Activated naive CD8-positive, alpha-beta T cell treated with anti-CD3 and anti-CD28 coated beads for 36 hours (primary cell): Measurements from ENCODE around the gene SLC1A4. TPM values are rescaled to one million over a fixed set of nuclear protein-coding genes. Genes with fewer than 3 reads are reported as not detected.

Source experiments
- DNase-seq: peaks from one replicate; pipeline ENCODE4 v3.0.0; 2021
- H3K27ac Mint-ChIP-seq: one replicate; pipeline ENCODE4 v1.8.0; 2022; ENCODE audit warnings: mild to moderate bottlenecking, moderate library complexity, mixed read lengths
- H3K27me3 Mint-ChIP-seq: one replicate; pipeline ENCODE4 v1.8.0; 2022; ENCODE audit warnings: mild to moderate bottlenecking, mixed read lengths
- H3K36me3 Mint-ChIP-seq: one replicate; pipeline ENCODE4 v1.8.0; 2021; ENCODE audit warnings: mild to moderate bottlenecking, mixed read lengths
- H3K4me1 Mint-ChIP-seq: one replicate; pipeline ENCODE4 v1.8.0; 2021; ENCODE audit warnings: mixed read lengths
- H3K4me3 Mint-ChIP-seq: one replicate; pipeline ENCODE4 v1.8.0; 2022; ENCODE audit warnings: mild to moderate bottlenecking, moderate library complexity, mixed read lengths
- H3K9me3 Mint-ChIP-seq: one replicate; pipeline ENCODE4 v1.8.0; 2022; ENCODE audit warnings: mixed read lengths
- total RNA-seq, 2 experiments: library from RNA; stranded (reverse); gene quantifications; one replicate each; pipeline ENCODE4 v1.2.3, GENCODE V29; 2021

SLC1A4 gene
- total RNA-seq, 2 experiments from 2014 or later = 17.6 to 18.9 TPM

DNA sequence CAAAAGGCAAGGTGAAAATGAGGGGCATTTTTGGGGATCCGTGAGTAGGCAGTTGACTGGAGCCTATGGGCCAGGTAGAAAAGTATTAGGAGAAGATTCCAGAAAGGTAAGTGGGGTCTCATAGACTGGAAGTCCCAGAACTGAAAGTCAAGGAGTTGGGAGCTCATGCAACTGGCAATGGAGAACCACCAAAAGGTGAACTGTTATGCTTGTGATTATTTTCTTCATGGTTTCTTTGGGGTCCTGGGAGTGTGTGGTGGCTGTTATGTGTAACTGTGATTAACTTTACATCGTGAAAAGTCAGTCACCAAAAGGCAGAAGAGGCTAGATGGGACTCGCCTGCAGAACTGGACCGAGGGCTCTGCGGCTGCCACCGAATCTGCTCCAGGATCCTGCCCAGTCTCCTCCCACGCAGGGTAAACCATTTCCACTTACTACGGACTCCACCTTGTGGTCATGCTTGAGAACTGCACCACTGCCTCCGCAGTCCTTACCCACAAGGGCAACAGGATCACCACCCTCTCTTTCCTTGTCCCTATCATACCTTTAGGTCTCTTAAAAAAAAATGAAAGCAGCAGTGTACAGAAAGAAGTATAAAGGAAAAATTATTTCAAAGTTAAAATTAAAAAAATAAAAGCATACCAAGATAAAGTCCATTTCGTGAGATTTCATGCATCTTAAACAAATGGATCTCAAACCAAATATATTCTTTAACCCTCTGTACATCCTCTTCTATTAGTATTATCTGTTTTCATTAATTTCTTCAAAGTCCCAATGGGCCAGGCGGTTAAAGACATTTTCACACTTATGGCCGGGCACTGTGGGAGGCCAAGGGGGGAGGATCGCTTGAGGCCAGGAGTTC lies 51.4 kb downstream of the SLC1A4 start:
- Mint-ChIP-seq H3K4me1 (peaks cover 7% of the 10 kb centered on the region), H3K9me3 (peaks cover 11% of the 10 kb centered on the region), H3K4me3 (no peak overlapping the region), H3K36me3 (peaks cover 26% of the 10 kb centered on the region), H3K27me3 (no peaks in the 10 kb centered on the region), H3K27ac (no peak overlapping the region)
- peak; percentile 71 for DNase-seq

DNA sequence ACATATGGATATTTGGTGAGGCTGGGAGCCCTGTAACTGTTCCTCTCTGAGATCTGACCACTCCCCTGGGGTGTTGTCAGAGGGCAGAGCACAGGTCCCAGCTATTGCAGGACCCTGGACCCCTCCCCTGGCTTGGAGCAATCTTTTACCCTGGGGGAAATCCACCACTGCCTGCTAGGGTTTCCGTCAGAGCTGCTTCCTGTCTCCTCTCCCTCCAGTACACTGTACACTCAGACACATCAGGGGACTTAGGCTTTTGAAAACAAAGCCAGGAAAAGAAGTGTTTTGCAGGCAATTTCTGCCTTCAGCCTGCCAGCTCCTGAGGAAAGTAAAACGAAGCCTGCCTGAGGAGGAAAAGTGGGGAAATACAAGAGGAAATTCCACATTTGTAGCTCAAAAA lies 53.8 kb downstream of the SLC1A4 start:
- H3K36me3 Mint-ChIP-seq = peaks cover 29% of the 10 kb centered on the region
- H3K4me1 Mint-ChIP-seq = peaks cover 7% of the 10 kb centered on the region
- peaks cover 11% of the 10 kb centered on the region for H3K9me3 Mint-ChIP-seq
- H3K4me3 Mint-ChIP-seq = no peak overlapping the region
- H3K27ac Mint-ChIP-seq = no peak overlapping the region
- DNase-seq = no peak
- no peaks in the 10 kb centered on the region for H3K27me3 Mint-ChIP-seq

DNA sequence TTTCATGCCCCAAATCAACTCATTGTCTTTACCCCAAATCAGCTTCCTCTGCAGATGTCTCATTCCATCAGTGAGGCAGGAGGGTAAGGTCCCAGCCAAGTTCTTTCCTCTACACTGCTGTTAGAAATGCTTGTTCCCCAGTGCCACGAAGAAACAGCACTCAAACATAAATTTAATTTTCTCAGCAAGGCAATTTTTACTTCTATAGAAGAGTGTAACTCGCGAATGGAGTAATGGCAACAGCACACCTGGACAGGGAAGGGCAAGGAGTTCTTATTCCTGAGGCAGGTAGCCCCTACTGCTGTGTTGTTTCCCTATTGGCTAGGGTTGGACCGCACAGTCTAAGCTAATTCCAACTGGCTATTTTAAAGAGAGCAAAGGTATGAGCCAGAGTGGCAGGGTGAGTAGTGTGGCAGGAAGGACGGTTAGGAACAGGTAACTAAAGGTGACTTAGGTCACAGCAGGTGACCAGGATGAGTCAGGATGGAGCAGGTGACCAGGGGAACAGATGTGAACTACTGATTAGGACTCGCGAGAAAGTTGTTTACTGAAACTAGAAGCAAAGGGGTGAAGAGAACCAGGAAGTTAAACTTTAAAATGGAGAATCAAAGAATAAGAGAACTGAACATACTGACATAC lies 55.0 kb downstream of the SLC1A4 start:
- H3K9me3 Mint-ChIP-seq = peaks cover 13% of the 10 kb centered on the region
- no peak overlapping the region for H3K27ac Mint-ChIP-seq
- no peak overlapping the region for H3K4me3 Mint-ChIP-seq
- H3K27me3 Mint-ChIP-seq = no peaks in the 10 kb centered on the region
- peaks cover 7% of the 10 kb centered on the region for H3K4me1 Mint-ChIP-seq
- H3K36me3 Mint-ChIP-seq = peaks cover 33% of the 10 kb centered on the region
- no peak for DNase-seq

DNA sequence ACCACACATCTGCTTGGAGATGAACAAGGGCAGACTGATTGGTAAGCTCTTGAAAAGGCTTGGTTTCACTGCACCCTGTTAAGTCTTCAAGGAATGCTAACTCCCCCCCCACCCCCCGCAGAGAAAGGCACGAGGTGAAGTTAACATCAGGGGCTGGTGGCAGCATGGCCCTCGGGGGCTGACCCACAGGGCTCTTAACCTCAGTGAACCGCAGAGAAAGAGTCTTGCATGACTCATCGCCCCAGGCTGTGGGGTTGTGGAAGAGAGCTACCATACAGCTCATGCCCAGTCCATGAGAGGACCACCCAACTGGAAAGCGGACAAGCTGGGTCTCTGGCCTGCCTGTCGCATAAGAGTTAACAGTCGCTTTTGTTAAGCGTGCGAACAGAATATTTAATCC lies 56.5 kb downstream of the SLC1A4 start:
- Mint-ChIP-seq H3K4me3 (no peak overlapping the region), H3K4me1 (peaks cover 1% of the 10 kb centered on the region), H3K27ac (no peak overlapping the region), H3K9me3 (peaks cover 13% of the 10 kb centered on the region), H3K27me3 (no peaks in the 10 kb centered on the region), H3K36me3 (peaks cover 33% of the 10 kb centered on the region)
- no peak for DNase-seq

DNA sequence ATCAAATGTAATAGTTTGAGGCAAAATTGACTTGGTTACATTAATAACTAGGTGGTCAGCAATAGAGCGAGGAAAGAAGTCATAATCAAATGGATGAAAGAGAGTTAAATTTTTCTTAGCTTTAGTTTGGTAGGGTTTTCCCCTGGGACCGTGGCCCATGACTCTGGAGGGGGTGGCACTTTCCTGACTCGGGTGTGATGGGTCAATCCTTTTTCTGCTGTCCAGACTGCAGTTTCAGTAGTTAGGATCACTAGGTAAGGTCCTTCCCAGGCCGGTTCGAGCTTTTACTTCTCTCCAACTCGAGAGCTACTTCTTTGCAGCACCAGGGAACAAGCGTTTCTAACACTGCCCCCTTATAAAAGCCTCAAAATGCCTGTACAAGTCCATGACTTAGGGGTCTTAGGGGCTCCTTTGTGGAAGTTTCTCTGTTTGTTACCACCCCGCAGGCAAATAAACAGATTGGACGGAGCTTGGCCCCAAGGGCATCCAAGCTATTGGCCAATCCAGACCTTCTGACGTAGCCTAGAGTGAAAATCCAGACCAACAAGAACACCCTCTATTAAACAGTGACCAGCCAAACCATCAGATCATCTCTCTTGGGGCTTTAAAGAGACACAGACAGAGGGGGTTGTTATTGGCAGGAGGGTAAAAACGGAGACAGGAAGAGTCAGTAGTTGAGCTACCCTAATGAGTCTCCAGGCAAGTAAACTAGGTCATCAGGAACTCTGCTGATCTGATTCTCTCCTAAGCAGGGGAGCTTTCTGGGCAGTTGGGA lies 57.6 kb downstream of the SLC1A4 start:
- no peak overlapping the region for H3K4me3 Mint-ChIP-seq
- DNase-seq = no peak
- peaks cover 13% of the 10 kb centered on the region for H3K9me3 Mint-ChIP-seq
- H3K27ac Mint-ChIP-seq = no peak overlapping the region
- H3K36me3 Mint-ChIP-seq = peaks cover 33% of the 10 kb centered on the region
- H3K4me1 Mint-ChIP-seq = no peaks in the 10 kb centered on the region
- H3K27me3 Mint-ChIP-seq = no peaks in the 10 kb centered on the region

DNA sequence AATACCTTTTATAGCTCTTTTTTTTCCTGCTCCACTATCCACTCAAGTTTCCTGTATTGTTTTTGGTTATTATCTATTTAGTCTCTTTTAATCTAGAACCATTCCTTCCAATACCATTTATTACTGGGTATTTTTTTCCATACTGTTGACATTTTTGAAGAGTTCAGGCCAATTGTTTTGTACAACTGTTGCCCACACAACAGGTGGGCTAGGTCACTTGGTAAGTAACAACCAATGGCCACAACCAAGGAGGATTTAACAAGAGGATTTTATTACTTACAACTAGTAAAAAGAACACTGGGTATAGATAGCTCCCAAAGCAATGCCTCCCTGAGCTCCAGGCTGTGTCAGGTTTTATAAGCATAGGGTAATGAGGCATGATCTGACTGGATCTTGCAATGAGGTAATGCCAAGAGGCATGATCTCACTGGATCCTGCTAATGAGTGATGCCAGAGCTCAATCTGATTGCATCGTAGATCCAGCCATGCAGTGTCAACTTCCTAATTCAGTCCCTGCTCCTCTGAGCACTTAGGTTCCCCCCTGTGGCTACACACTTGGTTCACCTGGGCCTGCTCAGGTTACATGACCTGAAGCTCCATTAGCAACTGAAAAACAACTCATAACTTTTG lies 59.9 kb downstream of the SLC1A4 start:
- Mint-ChIP-seq H3K4me3 (no peak overlapping the region), H3K27ac (no peak overlapping the region), H3K4me1 (peaks cover 11% of the 10 kb centered on the region), H3K27me3 (no peaks in the 10 kb centered on the region), H3K36me3 (peaks cover 19% of the 10 kb centered on the region), H3K9me3 (peaks cover 11% of the 10 kb centered on the region)
- DNase-seq = no peak

DNA sequence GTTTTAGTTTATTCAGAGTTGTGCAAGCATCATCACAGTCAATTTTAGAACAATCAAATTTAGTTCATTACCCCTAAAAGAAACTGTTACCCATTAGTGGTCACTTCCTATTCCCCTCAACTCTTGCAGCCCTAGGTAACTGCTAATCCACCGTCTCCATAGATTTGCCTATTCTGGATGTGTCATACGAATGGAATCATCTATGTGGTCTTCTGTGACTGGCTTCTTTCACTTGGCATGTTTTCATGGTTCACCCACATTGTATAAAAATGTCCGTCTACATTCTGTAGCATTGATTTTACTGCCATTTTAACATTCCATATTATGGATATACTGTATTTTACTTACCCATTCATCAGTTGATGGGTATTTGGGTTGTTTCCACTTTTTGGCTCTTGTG lies 61.7 kb downstream of the SLC1A4 start:
- H3K27me3 Mint-ChIP-seq = no peaks in the 10 kb centered on the region
- H3K4me3 Mint-ChIP-seq = no peak overlapping the region
- peaks cover 7% of the 10 kb centered on the region for H3K36me3 Mint-ChIP-seq
- peaks cover 28% of the 10 kb centered on the region for H3K4me1 Mint-ChIP-seq
- H3K9me3 Mint-ChIP-seq = peaks cover 2% of the 10 kb centered on the region
- H3K27ac Mint-ChIP-seq = no peak overlapping the region
- no peak for DNase-seq

DNA sequence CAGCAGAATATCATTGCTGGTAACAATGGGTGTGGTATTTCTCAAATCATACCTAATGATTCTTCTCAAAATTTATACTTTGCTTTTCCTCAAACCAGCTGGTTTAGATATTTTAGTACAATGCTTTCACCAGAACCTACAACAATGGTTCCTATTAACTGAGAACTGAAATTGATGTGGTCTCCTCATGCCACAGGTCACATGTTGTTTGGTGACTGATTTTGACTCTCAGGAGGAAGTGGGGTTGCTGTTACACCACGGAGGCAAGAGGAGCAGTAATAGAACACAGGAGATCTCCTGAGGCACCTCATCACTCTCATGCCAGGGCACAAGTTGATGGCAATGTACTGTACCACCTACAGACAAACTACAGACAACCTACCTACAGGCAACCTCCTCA lies 64.0 kb downstream of the SLC1A4 start:
- no peaks in the 10 kb centered on the region for H3K9me3 Mint-ChIP-seq
- H3K4me3 Mint-ChIP-seq = peak overlapping the region; percentile 36
- no peaks in the 10 kb centered on the region for H3K27me3 Mint-ChIP-seq
- DNase-seq = peak; percentile 45
- H3K36me3 Mint-ChIP-seq = peaks cover 1% of the 10 kb centered on the region
- H3K27ac Mint-ChIP-seq = peak overlapping the region; percentile 84
- peaks cover 42% of the 10 kb centered on the region for H3K4me1 Mint-ChIP-seq

DNA sequence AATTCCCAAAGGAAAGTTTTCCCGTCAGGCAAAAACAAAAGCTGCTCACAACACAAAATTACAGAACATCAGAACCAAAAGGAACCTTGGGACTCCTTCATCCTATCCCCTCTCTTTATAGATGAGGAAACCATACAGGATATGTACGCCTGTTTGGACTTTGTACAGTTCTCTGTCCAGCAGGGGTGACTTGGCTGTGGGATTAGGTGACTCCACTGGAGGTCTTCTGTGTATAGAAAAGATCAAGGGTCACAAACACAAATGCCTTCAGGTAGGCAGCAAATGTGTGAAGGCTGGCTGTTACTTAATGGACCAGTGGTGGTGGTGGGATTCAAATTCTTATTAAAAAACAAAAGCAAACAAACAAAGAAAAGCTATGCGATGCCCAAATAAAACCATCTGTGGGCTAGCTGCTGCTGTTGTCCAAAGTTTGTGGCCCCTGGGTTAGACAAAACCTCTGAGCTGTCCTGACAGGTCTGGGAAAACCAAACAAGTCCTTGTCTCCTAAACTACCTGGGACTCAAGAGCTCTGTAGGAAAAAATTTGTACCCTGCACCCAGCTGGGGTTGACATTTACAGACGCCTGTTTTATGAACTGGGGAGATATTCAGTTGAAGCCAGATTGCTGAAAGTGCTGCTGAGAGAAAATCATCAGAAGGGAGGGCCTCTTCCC lies 65.7 kb downstream of the SLC1A4 start:
- Mint-ChIP-seq H3K36me3 (no peaks in the 10 kb centered on the region), H3K27me3 (no peaks in the 10 kb centered on the region), H3K4me1 (peaks cover 52% of the 10 kb centered on the region), H3K4me3 (peak overlapping the region; percentile 93), H3K27ac (no peak overlapping the region), H3K9me3 (no peaks in the 10 kb centered on the region)
- DNase-seq = no peak

DNA sequence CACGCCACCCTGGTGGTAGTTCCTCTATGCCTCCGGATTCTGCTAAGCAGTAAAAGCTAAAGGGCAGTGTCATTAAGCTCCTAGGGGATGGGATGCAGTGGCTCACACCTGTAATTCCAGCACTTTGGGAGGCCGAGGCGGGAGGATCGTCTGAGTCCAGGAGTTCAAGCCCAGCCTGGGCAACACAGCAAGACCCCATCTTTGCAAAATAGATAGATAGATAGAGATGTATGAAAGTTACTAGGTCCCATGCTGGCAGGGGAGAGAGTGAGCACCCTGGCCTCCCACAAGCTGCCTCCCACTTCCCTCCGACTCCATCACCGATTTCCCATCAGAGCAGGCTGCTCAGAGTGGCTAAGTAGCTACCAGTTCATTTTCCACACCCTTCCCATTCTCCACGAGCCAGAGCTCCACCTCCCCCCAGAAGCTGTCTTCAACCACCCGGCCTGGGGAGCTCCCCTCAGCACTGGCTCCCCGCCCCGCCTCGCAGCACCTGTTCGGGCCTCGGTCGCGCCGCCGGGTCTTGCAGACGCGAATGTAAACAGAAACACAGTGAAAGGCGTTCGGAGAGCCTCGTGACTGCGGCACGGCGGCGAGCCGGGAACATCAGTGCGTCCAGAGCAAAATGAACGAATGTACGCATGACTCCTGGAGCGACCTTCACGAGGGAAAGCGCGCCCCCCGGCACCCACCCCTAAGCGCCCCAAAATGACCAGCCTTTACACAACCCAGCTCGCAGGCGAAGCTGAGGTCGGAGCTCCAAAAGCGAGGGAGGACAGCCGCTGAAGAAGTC lies 66.4 kb downstream of the SLC1A4 start:
- Mint-ChIP-seq H3K27ac (peak overlapping the region; percentile 85), H3K9me3 (no peaks in the 10 kb centered on the region), H3K27me3 (no peaks in the 10 kb centered on the region), H3K36me3 (no peaks in the 10 kb centered on the region), H3K4me3 (peak overlapping the region; percentile 93), H3K4me1 (peaks cover 52% of the 10 kb centered on the region)
- peak; percentile 69 for DNase-seq

DNA sequence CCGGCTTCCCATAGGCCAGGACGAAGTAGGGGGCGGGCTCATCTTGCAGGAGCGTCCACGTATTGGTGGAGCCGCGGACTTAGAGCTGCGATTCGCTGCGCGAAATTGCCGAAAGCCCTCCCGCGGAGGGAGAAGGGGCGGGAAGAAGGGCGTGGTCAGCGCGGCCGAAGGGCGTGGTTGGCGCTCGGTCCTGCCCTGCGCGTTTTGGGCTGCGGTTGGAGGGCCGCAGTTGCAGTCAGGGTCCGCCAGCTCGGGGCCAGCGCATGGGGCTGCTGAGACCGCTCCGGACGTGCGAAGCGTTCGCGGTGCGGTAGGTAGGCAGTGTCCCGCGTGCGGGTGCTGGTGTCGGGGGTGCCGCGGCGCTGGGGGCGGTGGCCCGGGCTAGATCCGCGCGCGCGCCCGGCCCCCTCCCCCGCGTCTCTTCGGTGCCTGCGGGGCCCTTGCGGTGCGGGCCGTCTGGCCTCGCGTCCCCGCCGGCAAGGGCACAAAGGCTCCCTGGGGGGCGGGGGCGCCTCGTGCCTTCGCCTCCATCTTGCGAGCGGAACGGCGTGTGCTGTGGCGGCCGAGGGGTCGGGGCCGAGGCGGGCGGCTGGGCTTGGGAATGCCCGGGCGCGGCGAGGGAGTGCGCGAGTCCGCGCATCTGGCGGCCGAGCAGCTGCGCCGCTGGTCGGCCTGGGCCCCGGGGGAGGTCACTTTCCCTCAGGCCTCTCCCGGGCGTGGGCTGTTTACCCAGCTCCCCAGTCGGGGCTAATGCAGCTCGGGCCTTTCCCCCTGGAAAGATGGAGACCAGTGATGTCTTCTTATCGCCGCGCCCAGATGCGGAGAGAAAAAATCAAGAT lies 67.2 kb downstream of the SLC1A4 start, which contains the start of gene CEP68:
Gene CEP68 (plus strand): TSS at position 202 of the 839 bp plus-strand sequence. CDS start 13,029 bp downstream, outside the sequence.
- H3K27ac Mint-ChIP-seq = peak within 1 kb of the TSS; percentile 85
- no peaks in the 10 kb centered on the region for H3K36me3 Mint-ChIP-seq
- H3K9me3 Mint-ChIP-seq = no peaks in the 10 kb centered on the region
- H3K27me3 Mint-ChIP-seq = no peaks in the 10 kb centered on the region
- peak within 1 kb of the TSS; percentile 93 for H3K4me3 Mint-ChIP-seq
- DNase-seq = peak; percentile 94
- peaks cover 52% of the 10 kb centered on the region for H3K4me1 Mint-ChIP-seq

DNA sequence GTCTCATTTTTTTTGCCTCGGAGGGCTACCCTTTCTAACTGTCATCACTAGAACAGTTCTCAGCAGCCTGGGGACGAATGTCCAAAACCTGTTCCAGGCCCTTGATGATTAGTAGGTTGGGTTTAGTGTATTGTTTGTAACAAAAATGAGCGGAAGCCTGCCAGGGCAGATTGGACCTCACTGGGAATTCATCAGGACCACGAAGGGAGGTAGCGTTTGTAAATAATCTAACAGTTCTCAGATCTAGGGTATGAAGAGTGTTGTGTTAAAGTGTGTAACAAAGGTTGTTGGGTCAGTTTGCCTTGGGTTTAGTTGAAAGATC lies 67.8 kb downstream of the SLC1A4 start:
- peaks cover 52% of the 10 kb centered on the region for H3K4me1 Mint-ChIP-seq
- no peaks in the 10 kb centered on the region for H3K9me3 Mint-ChIP-seq
- peak overlapping the region; percentile 82 for H3K27ac Mint-ChIP-seq
- no peaks in the 10 kb centered on the region for H3K27me3 Mint-ChIP-seq
- DNase-seq = no peak
- no peaks in the 10 kb centered on the region for H3K36me3 Mint-ChIP-seq
- H3K4me3 Mint-ChIP-seq = peak overlapping the region; percentile 85

DNA sequence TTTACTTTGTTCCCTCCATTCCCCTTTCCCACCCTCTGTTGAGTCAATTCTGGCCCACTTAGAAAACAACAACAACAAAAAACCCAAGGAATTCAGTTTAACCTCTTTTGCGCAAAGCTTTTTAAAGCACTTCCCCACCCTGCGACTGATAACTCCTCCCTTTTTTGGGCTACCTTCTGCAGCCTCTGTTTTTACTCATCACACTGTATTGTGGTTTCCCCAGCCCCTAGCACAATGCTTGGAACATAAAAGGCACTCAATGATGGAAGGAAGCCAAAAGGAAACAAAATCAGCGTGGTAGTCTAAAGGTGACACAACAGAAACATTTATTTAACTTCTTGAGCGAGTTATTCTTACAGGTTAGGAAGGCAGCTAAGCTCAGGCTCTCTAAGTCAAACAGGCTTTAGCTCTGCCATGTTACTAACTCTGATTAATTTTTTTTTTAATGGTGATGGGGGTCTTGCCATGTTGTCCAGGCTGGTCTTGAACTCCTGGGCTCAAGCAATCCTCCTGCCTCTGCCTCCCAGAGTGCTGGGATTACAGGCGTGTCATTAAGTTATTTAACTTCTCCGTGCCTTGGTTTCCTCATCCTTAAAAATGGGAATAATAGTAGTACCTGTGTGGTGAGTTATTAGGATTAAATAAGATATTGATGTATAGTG lies 68.3 kb downstream of the SLC1A4 start:
- H3K27me3 Mint-ChIP-seq = no peaks in the 10 kb centered on the region
- peak overlapping the region; percentile 85 for H3K4me3 Mint-ChIP-seq
- H3K36me3 Mint-ChIP-seq = no peaks in the 10 kb centered on the region
- peaks cover 52% of the 10 kb centered on the region for H3K4me1 Mint-ChIP-seq
- H3K9me3 Mint-ChIP-seq = no peaks in the 10 kb centered on the region
- H3K27ac Mint-ChIP-seq = peak overlapping the region; percentile 82
- DNase-seq = peak; percentile 62
